GM12892 (cell line): ENCODE measurements around the gene STOML2.

ENCODE experiments used
- POLR2A ChIP-seq: IDR thresholded peaks from 2 replicates; pipeline ENCODE4 v1.6.1; 2011; ENCODE audit warnings: low read depth, low read length, control low read depth
- POLR2AphosphoS5 ChIP-seq: IDR thresholded peaks from 2 replicates; pipeline ENCODE4 v1.6.1; 2011; ENCODE audit warnings: low read depth, low read length, control low read depth
- TAF1 ChIP-seq: IDR thresholded peaks from 2 replicates; pipeline ENCODE4 v1.6.1; 2011; ENCODE audit warnings: low read depth, mild to moderate bottlenecking, control low read depth, low read length, borderline replicate concordance

- no peak for TF ChIP-seq POLR2A
- TF ChIP-seq POLR2AphosphoS5 = no peak
- no peak for TF ChIP-seq TAF1
Observed at GRCh38 chr9:35078066-35078465, 24.9 kb downstream of the STOML2 start.
